Measurements from ENCODE around the gene MSH5.

MSH5 gene

GRCh38 chr6:31742894-31743293 is 3.1 kb downstream of the MSH5 start:
- H3K4me3 ChIP-seq (ENCODE audit: low read depth in 1 of 2, low read length in 2 of 2): no peak overlapping the region
- H3K27me3 ChIP-seq (ENCODE audit: low read depth, low read length): no peaks in the 10 kb centered on the region
- H3K4me1 ChIP-seq (ENCODE audit: control insufficient read depth in 1 of 2, insufficient read depth in 2 of 2, low read length in 2 of 2): peaks cover 0 to 5% of the 10 kb centered on the region in 2 donors

DNA sequence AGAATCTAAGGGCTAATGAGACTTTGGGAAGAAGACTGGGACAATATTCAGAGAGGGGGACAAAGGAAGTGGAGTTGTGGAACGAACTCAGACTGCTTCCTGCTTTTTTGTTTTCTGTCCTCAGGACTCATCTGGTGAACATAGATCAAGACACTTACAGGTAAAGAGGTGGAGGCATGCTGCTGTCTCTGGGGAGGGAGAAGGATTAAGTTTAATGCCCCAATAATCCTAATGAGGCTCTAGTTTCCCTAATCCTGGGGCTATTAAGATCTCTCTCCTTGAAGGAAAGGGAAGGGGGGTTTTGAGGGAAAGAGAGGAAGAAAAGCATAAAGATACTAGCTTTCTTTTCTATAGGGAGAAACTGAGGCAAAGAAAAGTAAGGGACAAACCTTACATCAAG is 4.6 kb downstream of the MSH5 start:
- Histone ChIP-seq H3K27ac (ENCODE audit: low read length) (no peak overlapping the region), H3K36me3 (ENCODE audit: control insufficient read depth in 1 of 2, insufficient read depth in 2 of 2, low read length in 2 of 2) (peaks cover 0 to 3% of the 10 kb centered on the region in 2 donors), H3K4me3 (ENCODE audit: low read depth in 1 of 2, low read length in 2 of 2) (no peak overlapping the region)

More at GRCh38 chr6:31742894-31743293, 3.1 kb downstream of the MSH5 start:
- no peaks in the 10 kb centered on the region for H3K9me3 ChIP-seq (ENCODE audit: control insufficient read depth in 1 of 2, low read length in 2 of 2)
- no peak overlapping the region for H3K27ac ChIP-seq (ENCODE audit: low read length)
- peaks cover 0 to 3% of the 10 kb centered on the region in 2 donors for H3K36me3 ChIP-seq (ENCODE audit: control insufficient read depth in 1 of 2, insufficient read depth in 2 of 2, low read length in 2 of 2)

GRCh38 chr6:31749301-31750036 is 9.7 kb downstream of the MSH5 start:
- Histone ChIP-seq H3K4me1 (ENCODE audit: control insufficient read depth in 1 of 2, insufficient read depth in 2 of 2, low read length in 2 of 2) (no peaks in the 10 kb centered on the region), H3K9me3 (ENCODE audit: control insufficient read depth in 1 of 2, low read length in 2 of 2) (no peaks in the 10 kb centered on the region), H3K36me3 (ENCODE audit: control insufficient read depth in 1 of 2, insufficient read depth in 2 of 2, low read length in 2 of 2) (no peaks in the 10 kb centered on the region), H3K4me3 (ENCODE audit: low read depth in 1 of 2, low read length in 2 of 2) (no peak overlapping the region), H3K27ac (ENCODE audit: low read length) (no peak overlapping the region), H3K27me3 (ENCODE audit: low read depth, low read length) (no peaks in the 10 kb centered on the region)

More for the DNA sequence above, 4.6 kb downstream of the MSH5 start:
- Histone ChIP-seq H3K27me3 (ENCODE audit: low read depth, low read length) (no peaks in the 10 kb centered on the region), H3K9me3 (ENCODE audit: control insufficient read depth in 1 of 2, low read length in 2 of 2) (no peaks in the 10 kb centered on the region), H3K4me1 (ENCODE audit: control insufficient read depth in 1 of 2, insufficient read depth in 2 of 2, low read length in 2 of 2) (peaks cover 0 to 5% of the 10 kb centered on the region in 2 donors)

GRCh38 chr6:31750411-31751022 is 10.7 kb downstream of the MSH5 start:
- Histone ChIP-seq H3K9me3 (ENCODE audit: control insufficient read depth in 1 of 2, low read length in 2 of 2) (no peaks in the 10 kb centered on the region), H3K4me3 (ENCODE audit: low read depth in 1 of 2, low read length in 2 of 2) (no peak overlapping the region), H3K27me3 (ENCODE audit: low read depth, low read length) (no peaks in the 10 kb centered on the region), H3K27ac (ENCODE audit: low read length) (no peak overlapping the region), H3K4me1 (ENCODE audit: control insufficient read depth in 1 of 2, insufficient read depth in 2 of 2, low read length in 2 of 2) (no peaks in the 10 kb centered on the region), H3K36me3 (ENCODE audit: control insufficient read depth in 1 of 2, insufficient read depth in 2 of 2, low read length in 2 of 2) (no peaks in the 10 kb centered on the region)

- Histone ChIP-seq H3K9me3 (ENCODE audit: control insufficient read depth in 1 of 2, low read length in 2 of 2) (no peaks in the 10 kb centered on the region), H3K4me1 (ENCODE audit: control insufficient read depth in 1 of 2, insufficient read depth in 2 of 2, low read length in 2 of 2) (no peaks in the 10 kb centered on the region), H3K27me3 (ENCODE audit: low read depth, low read length) (no peaks in the 10 kb centered on the region), H3K4me3 (ENCODE audit: low read depth in 1 of 2, low read length in 2 of 2) (no peak overlapping the region), H3K36me3 (ENCODE audit: control insufficient read depth in 1 of 2, insufficient read depth in 2 of 2, low read length in 2 of 2) (no peaks in the 10 kb centered on the region), H3K27ac (ENCODE audit: low read length) (no peak overlapping the region)
Measured at GRCh38 chr6:31752739-31753319, 13.0 kb downstream of the MSH5 start.

DNA sequence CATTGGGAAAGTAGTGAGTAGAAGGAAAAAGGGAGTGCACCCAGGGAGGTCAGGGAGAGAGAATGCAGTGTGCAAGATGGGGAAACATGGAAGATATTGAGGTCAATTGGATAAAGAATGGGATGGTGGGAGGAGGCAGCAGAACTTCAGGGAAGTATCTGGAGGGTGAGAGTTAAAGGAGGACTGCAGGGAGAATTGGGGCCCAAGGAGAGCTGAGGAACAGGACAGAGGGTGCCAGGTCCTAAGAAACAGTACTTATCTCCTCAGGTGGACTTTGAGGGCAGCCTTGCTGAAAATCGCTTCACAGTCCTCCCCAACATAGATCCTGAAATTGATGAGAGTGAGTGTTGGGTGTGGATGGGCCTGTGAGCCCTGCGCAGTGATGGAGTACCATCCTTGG is 18.5 kb downstream of the MSH5 start:
- no peak overlapping the region for H3K4me3 ChIP-seq (ENCODE audit: low read depth in 1 of 2, low read length in 2 of 2)
- no peaks in the 10 kb centered on the region for H3K9me3 ChIP-seq (ENCODE audit: control insufficient read depth in 1 of 2, low read length in 2 of 2)
- H3K27ac ChIP-seq (ENCODE audit: low read length): no peak overlapping the region
- no peaks in the 10 kb centered on the region for H3K36me3 ChIP-seq (ENCODE audit: control insufficient read depth in 1 of 2, insufficient read depth in 2 of 2, low read length in 2 of 2)
- H3K4me1 ChIP-seq (ENCODE audit: control insufficient read depth in 1 of 2, insufficient read depth in 2 of 2, low read length in 2 of 2): peaks cover 0 to 2% of the 10 kb centered on the region in 2 donors
- no peaks in the 10 kb centered on the region for H3K27me3 ChIP-seq (ENCODE audit: low read depth, low read length)

GRCh38 chr6:31760790-31761189 is 21.0 kb downstream of the MSH5 start:
- Histone ChIP-seq H3K4me3 (ENCODE audit: low read depth in 1 of 2, low read length in 2 of 2) (no peak overlapping the region), H3K9me3 (ENCODE audit: control insufficient read depth in 1 of 2, low read length in 2 of 2) (no peaks in the 10 kb centered on the region), H3K27ac (ENCODE audit: low read length) (no peak overlapping the region), H3K27me3 (ENCODE audit: low read depth, low read length) (no peaks in the 10 kb centered on the region), H3K4me1 (ENCODE audit: control insufficient read depth in 1 of 2, insufficient read depth in 2 of 2, low read length in 2 of 2) (peaks cover 0 to 7% of the 10 kb centered on the region in 2 donors), H3K36me3 (ENCODE audit: control insufficient read depth in 1 of 2, insufficient read depth in 2 of 2, low read length in 2 of 2) (no peaks in the 10 kb centered on the region)

DNA sequence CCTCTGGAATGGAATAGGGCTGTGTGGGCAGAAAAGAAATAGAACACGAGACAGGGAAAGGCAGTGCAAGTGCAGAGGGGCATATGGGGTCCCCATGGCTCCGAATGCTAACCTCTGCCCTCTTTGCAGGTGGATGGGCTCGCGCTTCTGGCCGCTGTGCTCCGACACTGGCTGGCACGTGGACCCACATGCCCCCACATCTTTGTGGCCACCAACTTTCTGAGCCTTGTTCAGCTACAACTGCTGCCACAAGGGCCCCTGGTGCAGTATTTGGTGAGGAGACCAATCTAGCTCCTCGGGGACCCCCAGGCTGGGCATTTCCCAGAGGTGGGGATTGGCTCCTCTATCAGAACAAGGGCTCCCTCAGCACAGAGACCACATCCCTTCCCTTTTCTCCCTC is 21.5 kb downstream of the MSH5 start:
- H3K4me1 ChIP-seq (ENCODE audit: control insufficient read depth in 1 of 2, insufficient read depth in 2 of 2, low read length in 2 of 2): peaks cover 0 to 10% of the 10 kb centered on the region in 2 donors
- H3K27ac ChIP-seq (ENCODE audit: low read length): no peak overlapping the region
- no peak overlapping the region for H3K4me3 ChIP-seq (ENCODE audit: low read depth in 1 of 2, low read length in 2 of 2)
- no peaks in the 10 kb centered on the region for H3K36me3 ChIP-seq (ENCODE audit: control insufficient read depth in 1 of 2, insufficient read depth in 2 of 2, low read length in 2 of 2)
- no peaks in the 10 kb centered on the region for H3K9me3 ChIP-seq (ENCODE audit: control insufficient read depth in 1 of 2, low read length in 2 of 2)
- no peaks in the 10 kb centered on the region for H3K27me3 ChIP-seq (ENCODE audit: low read depth, low read length)

- no peak within 1 kb of the TSS for H3K27ac ChIP-seq (ENCODE audit: low read length)
- no peaks in the 10 kb centered on the region for H3K9me3 ChIP-seq (ENCODE audit: control insufficient read depth in 1 of 2, low read length in 2 of 2)
- H3K4me3 ChIP-seq (ENCODE audit: low read depth in 1 of 2, low read length in 2 of 2): no peak within 1 kb of the TSS
- no peaks in the 10 kb centered on the region for H3K27me3 ChIP-seq (ENCODE audit: low read depth, low read length)
- no peaks in the 10 kb centered on the region for H3K36me3 ChIP-seq (ENCODE audit: control insufficient read depth in 1 of 2, insufficient read depth in 2 of 2, low read length in 2 of 2)
- peaks cover 0 to 10% of the 10 kb centered on the region in 2 donors for H3K4me1 ChIP-seq (ENCODE audit: control insufficient read depth in 1 of 2, insufficient read depth in 2 of 2, low read length in 2 of 2)
Measured at GRCh38 chr6:31762356-31762755, 22.6 kb downstream of the MSH5 start, which contains the start of gene SAPCD1. SAPCD1 (plus strand) TSS chr6:31762656; CDS start chr6:31763055, 399 bp downstream.

DNA sequence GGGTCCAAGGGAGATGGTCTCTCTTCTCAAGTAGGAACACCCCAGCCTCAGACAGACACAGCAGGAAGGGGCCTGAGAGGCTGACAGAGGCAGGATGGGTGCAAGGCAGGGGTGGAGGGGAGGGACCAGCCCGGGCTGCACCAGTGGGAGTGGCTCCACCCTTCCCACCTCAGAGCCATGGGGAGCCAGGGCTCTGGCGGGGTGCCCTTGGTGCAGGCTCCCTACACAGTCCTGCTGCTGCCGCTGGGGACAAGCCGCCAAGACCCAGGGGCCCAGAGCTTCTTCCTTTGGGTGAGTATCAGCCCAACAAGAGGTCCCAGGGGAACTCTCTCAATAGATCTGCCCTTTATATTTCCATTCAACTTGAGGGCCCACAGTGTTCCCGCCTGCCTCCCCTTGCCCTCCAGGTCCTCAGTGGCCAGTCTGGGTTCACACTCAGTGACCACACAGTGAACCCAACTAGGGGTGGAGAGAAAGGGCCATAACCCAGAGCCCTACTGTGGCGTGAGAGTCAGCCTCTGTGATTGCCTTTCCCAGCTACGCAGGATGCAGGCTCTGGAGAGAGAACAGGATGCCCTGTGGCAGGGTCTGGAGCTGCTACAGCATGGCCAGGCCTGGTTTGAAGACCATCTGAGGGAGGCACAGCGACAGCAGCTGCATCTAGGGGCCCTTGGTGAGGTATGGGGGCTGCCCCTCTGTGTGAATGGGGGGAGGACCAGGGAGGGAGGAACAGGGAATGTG is 23.2 kb downstream of the MSH5 start:
- no peaks in the 10 kb centered on the region for H3K27me3 ChIP-seq (ENCODE audit: low read depth, low read length)
- no peak overlapping the region for H3K4me3 ChIP-seq (ENCODE audit: low read depth in 1 of 2, low read length in 2 of 2)
- peaks cover 0 to 10% of the 10 kb centered on the region in 2 donors for H3K4me1 ChIP-seq (ENCODE audit: control insufficient read depth in 1 of 2, insufficient read depth in 2 of 2, low read length in 2 of 2)
- H3K9me3 ChIP-seq (ENCODE audit: control insufficient read depth in 1 of 2, low read length in 2 of 2): no peaks in the 10 kb centered on the region
- no peak overlapping the region for H3K27ac ChIP-seq (ENCODE audit: low read length)
- no peaks in the 10 kb centered on the region for H3K36me3 ChIP-seq (ENCODE audit: control insufficient read depth in 1 of 2, insufficient read depth in 2 of 2, low read length in 2 of 2)

DNA sequence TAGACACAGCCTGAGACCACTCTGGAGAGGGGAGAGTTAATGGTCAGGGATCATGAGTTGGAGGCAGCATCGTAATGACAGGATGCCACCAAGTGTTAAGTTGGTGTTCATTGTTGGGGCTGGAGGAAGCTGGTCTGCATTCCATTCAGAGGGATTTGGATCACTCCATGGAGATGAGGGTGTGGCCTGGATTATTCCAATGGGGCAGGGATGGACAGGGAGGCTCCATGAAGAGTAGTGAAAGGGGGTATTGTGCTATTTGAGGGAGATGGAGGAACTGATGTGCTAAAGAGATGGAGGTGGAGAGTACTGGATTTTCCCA is 23.8 kb downstream of the MSH5 start:
- Histone ChIP-seq H3K27me3 (ENCODE audit: low read depth, low read length) (no peaks in the 10 kb centered on the region), H3K36me3 (ENCODE audit: control insufficient read depth in 1 of 2, insufficient read depth in 2 of 2, low read length in 2 of 2) (no peaks in the 10 kb centered on the region), H3K4me1 (ENCODE audit: control insufficient read depth in 1 of 2, insufficient read depth in 2 of 2, low read length in 2 of 2) (peaks cover 0 to 10% of the 10 kb centered on the region in 2 donors), H3K9me3 (ENCODE audit: control insufficient read depth in 1 of 2, low read length in 2 of 2) (no peaks in the 10 kb centered on the region), H3K27ac (ENCODE audit: low read length) (no peak overlapping the region), H3K4me3 (ENCODE audit: low read depth in 1 of 2, low read length in 2 of 2) (no peak overlapping the region)

All from muscle layer of duodenum (tissue), 2 donors.